22Rv1 (cell line): ENCODE measurements around the gene ARHGEF10L.

Experiments
- H3K27ac ChIP-seq: fragments of 450-650 bp; 2 replicates; pipeline ENCODE4 v1.5.1; 2017
- ZFX ChIP-seq: fragments of 450-650 bp; IDR thresholded peaks from 2 replicates; pipeline ENCODE4 v1.6.1; 2017; ENCODE audit warnings: antibody characterized with exemption, borderline replicate concordance
- TF ChIP-seq, protein P1 (sequence below): fragments of 450-650 bp; IDR thresholded peaks from 2 replicates; pipeline ENCODE4 v1.5.1; 2017; ENCODE audit warnings: mild to moderate bottlenecking

ARHGEF10L gene

DNA sequence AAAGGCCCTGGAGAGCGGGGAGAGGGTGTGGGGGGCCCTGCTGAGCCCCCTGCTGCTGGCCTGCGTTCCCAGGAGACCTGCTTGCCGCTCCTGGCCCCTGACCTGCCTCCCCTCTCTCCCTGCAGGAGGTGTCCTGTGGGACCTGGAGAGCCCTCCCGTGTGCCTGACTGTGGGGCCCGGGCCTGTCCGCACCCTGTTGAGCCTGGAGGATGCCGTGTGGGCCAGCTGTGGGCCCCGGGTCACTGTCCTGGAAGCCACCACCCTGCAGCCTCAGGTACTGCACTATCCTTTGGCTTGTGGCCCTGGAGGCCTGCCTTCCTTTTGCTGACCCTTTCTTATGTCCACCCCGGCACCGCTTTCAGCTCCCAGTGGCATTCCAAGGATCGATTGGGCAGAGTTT, 124.8 kb downstream of the ARHGEF10L start:
- TF ChIP-seq, protein P1, sequence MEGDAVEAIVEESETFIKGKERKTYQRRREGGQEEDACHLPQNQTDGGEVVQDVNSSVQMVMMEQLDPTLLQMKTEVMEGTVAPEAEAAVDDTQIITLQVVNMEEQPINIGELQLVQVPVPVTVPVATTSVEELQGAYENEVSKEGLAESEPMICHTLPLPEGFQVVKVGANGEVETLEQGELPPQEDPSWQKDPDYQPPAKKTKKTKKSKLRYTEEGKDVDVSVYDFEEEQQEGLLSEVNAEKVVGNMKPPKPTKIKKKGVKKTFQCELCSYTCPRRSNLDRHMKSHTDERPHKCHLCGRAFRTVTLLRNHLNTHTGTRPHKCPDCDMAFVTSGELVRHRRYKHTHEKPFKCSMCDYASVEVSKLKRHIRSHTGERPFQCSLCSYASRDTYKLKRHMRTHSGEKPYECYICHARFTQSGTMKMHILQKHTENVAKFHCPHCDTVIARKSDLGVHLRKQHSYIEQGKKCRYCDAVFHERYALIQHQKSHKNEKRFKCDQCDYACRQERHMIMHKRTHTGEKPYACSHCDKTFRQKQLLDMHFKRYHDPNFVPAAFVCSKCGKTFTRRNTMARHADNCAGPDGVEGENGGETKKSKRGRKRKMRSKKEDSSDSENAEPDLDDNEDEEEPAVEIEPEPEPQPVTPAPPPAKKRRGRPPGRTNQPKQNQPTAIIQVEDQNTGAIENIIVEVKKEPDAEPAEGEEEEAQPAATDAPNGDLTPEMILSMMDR: no peak
- TF ChIP-seq ZFX: no peak
- H3K27ac ChIP-seq: no peak overlapping the region

DNA sequence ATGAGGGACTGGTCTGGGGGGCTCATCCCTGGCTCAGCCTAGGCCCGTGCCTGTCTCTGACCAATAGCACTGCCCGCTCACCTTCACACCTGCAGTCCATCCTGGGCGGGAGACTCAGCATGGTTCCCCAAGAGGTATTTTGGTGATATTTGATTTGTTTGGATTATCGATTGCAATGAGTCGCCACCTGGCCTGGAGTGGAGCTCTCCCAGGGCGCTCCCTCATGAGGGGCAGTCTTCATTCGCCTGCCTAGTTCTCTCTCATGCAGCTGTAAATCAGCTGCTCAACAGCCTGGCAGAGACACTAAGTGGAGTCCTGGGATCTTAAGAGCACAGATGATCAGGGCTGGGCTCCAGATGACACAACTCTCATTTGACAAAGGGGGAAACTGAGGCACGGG, 125.6 kb downstream of the ARHGEF10L start:
- no peak overlapping the region for H3K27ac ChIP-seq
- TF ChIP-seq, protein P1: no peak
- TF ChIP-seq ZFX: no peak

DNA sequence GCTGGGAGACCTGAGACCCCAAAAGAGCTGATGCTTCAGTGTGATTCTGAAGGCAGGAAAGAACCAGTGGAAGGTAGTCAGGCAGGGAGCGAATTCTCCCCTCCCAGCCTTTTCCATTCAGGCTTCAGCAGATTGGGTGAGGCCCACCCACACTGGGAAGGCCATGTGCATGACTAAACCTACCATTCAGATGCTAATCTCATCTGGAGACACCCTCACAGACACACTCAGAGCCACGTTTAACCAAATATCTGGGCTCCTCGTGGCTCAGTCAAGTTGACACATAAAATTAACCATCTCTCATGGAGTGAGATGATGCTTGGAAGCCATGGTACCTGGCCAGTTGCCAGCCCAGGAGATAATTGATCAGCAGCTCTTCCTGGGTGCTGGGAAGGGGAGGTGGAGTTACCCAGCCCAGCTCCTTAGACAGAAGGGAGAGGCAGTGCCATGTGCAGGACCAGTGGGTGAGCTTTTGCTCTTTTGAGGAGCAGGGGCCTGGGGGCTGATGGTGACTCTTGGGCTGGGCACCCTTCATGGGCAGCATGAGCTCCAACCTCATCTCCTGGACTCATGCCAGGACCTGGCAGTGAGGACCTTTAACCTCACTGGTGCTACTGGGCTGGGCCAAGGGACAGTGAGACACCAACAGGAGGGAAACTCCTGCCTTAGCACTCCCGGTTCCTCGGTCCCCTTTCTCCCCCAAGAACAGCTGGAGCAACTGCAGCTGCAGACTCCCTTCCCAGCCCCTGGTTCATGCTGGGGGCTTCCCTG, 126.6 kb downstream of the ARHGEF10L start:
- TF ChIP-seq ZFX: no peak
- TF ChIP-seq, protein P1: no peak
- no peak overlapping the region for H3K27ac ChIP-seq

DNA sequence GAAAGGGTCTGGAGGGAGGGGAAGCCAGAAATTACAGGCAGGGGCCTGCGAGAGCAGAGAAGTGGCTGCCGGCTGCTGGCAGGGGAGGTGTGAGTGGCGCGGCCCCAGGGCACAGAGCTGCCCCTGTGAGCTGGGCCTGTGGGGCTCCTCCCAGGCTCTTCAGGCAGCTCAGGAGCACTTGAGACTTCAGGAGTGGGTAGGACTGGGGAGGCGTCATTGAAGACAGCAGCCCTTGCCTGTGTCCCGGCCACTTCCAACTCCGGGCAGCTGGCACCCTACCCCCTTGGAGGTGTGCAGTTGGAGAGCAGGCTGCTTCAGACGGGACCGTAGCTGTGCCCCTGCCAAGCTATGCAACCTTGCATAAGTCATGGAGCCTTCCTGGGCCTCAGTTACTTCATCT, 128.1 kb downstream of the ARHGEF10L start:
- TF ChIP-seq ZFX: no peak
- TF ChIP-seq, protein P1: no peak
- H3K27ac ChIP-seq: no peak overlapping the region

DNA sequence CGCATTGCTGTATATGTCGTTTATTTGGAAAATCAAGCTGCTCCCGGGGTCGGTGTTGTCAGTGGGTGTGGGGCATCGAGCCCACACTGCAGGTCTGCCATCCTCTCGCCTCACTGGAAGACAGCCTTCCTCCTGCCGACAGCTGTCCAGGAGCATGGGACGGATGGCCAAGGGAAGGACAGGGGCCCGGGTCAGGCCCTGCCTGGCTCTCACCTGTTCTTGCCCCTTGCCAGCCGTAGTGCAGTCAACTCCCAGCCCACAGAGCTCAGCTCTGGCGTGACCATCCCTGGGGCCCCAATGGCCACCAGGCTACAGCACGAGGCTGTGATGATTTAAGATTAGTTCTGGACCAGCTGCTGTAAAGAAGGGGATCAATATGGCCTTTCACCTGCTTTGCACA, 128.7 kb downstream of the ARHGEF10L start:
- no peak for TF ChIP-seq ZFX
- no peak overlapping the region for H3K27ac ChIP-seq

DNA sequence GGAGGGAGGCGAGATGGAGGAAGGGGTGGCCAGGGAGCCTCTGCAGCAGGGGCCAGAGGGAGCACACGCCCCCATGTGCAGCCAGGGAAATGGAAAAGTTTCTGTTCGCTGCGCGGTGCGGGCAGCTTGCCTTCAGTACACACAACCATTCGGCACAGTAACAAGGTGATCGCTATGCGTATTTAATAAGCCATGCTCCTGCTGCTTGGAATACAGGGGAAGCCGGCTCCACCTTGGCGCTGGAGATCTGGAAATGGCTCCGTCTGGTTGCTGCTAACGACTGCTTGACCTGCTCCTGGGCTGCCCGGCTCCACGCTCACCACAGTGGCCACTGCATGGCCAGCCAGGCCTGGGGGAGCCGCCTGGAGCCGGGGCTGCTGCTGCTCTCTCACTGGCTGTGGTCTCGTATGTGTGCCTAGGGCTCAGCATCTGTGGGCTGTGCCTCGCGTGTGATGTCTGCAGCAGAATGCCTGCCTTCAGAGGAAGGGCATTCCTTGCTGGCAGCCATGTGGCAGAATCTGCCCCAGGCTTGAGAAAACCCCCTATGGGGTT, 129.2 kb downstream of the ARHGEF10L start:
- TF ChIP-seq, protein P1: no peak
- TF ChIP-seq ZFX: no peak
- H3K27ac ChIP-seq: no peak overlapping the region

DNA sequence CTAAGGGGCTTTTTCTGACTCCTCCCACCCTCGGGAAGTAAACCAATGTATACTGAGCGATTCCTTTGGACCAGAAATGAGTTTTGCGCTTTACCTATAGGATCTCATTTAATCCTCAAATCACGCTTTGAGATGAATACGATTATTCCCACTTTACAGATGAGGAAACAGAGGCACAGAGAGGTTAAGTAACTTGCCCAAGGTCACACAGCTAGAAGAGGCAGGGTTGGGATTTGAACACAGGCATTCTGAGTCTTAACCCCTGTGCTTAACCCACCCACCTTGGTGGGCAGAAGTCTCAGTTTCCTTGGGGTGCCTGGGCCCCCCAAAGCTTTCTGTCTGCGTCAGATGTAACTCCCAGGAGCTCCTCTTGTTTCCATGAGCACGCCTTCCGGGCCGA, 129.8 kb downstream of the ARHGEF10L start:
- TF ChIP-seq, protein P1: no peak
- TF ChIP-seq ZFX: no peak
- H3K27ac ChIP-seq: no peak overlapping the region
